KG1 (cell line): ENCODE results near the gene SFTPA2.
"Not testable (repeated sequence)": the region's sequence is repeated elsewhere in the genome, so short reads cannot be mapped to it uniquely, and the experiment has no call there.

Experiments
- DNase-seq: peaks from one replicate; lab custom pipeline; 2025; lab: John Stamatoyannopoulos, UW

The SFTPA2 gene

DNA sequence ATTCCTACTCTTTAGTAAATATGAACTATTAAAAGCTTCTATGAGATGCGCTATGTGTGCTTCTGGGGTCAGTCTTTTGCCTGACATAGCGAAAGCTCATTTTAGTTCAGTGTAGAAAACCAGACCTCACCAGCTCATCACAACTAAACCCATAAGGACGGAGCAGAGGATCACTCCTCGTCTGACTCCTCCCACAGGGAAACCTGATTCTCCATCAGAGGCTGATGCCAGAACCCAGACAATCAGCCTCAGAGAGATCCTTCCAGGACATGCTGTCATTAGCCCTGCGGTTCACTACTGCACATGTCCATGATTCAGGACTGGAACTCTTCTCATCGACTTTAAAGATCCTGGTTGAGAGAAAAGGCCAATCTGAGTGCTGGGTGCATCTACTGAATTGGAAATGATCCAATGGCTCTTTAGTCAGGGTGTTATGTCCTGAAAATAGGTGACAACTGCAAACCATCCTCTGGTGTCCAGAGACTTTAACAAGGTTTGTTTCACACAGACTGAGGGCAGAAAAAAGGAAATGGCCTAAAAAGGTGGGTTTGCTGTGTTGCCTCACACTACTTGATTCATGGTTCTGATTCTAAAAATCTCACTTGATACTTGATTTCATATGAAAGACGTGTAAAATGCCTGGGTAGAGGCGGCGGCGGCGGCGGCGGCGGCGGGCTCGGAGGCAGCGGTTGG lies 48.2 kb downstream of the SFTPA2 start, which contains the start of gene EIF5AL1:
Gene EIF5AL1, plus strand, starts transcription at position 643 of the 693 bp plus-strand sequence. CDS start 117 bp downstream, outside the sequence.
- DNase-seq: not testable (repeated sequence)

DNA sequence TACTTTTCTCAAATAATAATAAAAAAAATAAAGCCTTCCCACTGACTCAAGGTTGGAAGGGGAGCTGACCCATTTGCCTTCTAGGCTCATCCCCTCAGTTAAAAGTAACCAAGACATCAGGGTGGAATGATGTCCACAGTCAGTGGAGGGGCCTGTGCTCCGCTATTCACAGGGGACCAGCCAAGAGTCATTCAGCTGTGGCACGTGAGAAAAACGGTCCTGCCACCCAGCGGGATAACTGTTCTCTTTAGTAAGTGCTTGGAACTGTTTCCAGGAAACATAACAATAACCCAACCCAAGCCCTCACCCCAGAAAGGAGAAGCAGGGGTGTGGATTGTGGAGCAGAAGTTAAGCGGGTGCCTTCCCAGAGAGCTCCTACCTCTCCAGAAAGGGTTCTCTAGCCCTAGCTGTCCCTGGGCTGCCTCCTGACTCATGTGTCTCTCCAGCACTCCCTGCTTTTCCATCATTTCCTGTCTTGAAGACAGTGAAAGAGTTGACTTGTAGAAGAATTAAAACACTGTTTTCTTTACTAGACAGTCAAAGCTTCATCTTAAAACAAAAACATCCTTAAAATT lies 50.2 kb downstream of the SFTPA2 start:
- not testable (repeated sequence) for DNase-seq

GRCh38 chr10:79509306-79509933 lies 50.8 kb downstream of the SFTPA2 start:
- not testable (repeated sequence) for DNase-seq

DNA sequence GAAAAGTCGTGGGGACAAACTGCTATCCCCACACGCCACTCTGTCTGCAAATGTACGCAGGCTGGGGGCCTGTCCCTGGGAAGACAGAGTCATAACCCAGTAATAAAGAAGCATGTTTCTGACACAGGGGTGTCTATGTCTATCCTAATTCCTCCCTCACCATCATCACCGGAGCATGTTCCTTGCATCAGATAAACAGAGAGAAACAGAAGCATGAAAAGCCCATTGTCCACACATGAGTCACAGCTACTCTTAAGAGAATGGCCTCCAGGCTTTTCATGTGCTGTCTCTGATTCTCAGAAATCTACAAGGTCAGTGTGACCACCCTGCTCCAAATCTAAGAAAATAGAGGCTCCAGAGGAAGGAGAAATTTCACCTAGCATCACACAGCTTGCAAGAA lies 52.0 kb downstream of the SFTPA2 start:
- not testable (repeated sequence) for DNase-seq

GRCh38 chr10:79507440-79508167 lies 52.6 kb downstream of the SFTPA2 start:
- no peak for DNase-seq
